Memory B cell (primary cell): ENCODE data around the gene FAM9C.

Experiments
- ATAC-seq: fragments of 150-1000 bp; cut with Tn5 transposase; 2 replicates; pipeline ENCODE4 v1.10.0; 2021; ENCODE audit warnings: low read depth, mild to moderate bottlenecking, moderate library complexity
- DNase-seq, 2 donors: peaks; one replicate each; pipeline ENCODE4 v3.0.0; 2022; ENCODE audit warnings: low spot score in 2 of 2
- H3K27ac Mint-ChIP-seq: one replicate; pipeline ENCODE4 v1.8.0; 2022; ENCODE audit warnings: mild to moderate bottlenecking, moderate library complexity, mixed read lengths
- H3K27me3 Mint-ChIP-seq: one replicate; pipeline ENCODE4 v1.8.0; 2022; ENCODE audit warnings: mixed read lengths
- H3K36me3 Mint-ChIP-seq: one replicate; pipeline ENCODE4 v1.8.0; 2022; ENCODE audit warnings: mild to moderate bottlenecking, mixed read lengths
- H3K4me1 Mint-ChIP-seq: one replicate; pipeline ENCODE4 v1.8.0; 2022; ENCODE audit warnings: mixed read lengths
- H3K4me3 Mint-ChIP-seq: one replicate; pipeline ENCODE4 v1.8.0; 2022; ENCODE audit warnings: mild to moderate bottlenecking, moderate library complexity, mixed read lengths
- H3K9me3 Mint-ChIP-seq: one replicate; pipeline ENCODE4 v1.8.0; 2022; ENCODE audit warnings: mixed read lengths

FAM9C gene

GRCh38 chrX:13082206-13083065, 38.0 kb upstream of the FAM9C start:
- DNase-seq (no peak), ATAC-seq (peak; percentile 15)
- Mint-ChIP-seq H3K27ac (peak overlapping the region; percentile 96), H3K36me3 (no peaks in the 10 kb centered on the region), H3K9me3 (no peaks in the 10 kb centered on the region), H3K4me1 (peaks cover 37% of the 10 kb centered on the region), H3K27me3 (no peaks in the 10 kb centered on the region), H3K4me3 (no peak overlapping the region)

GRCh38 chrX:13081395-13082205, 37.2 kb upstream of the FAM9C start:
- peak; percentile 67 for ATAC-seq
- no peak for DNase-seq
- Mint-ChIP-seq H3K4me3 (peak overlapping the region; percentile 8), H3K36me3 (no peaks in the 10 kb centered on the region), H3K27me3 (no peaks in the 10 kb centered on the region), H3K9me3 (no peaks in the 10 kb centered on the region), H3K4me1 (peaks cover 33% of the 10 kb centered on the region), H3K27ac (peak overlapping the region; percentile 96)

GRCh38 chrX:13080128-13080795, 35.8 kb upstream of the FAM9C start:
- ATAC-seq, result no peak

GRCh38 chrX:13078739-13079444, 34.5 kb upstream of the FAM9C start:
- peak overlapping the region; percentile 59 for H3K4me3 Mint-ChIP-seq
- H3K27ac Mint-ChIP-seq, result peak overlapping the region; percentile 93
- H3K36me3 Mint-ChIP-seq, result no peaks in the 10 kb centered on the region
- no peak for ATAC-seq
- H3K9me3 Mint-ChIP-seq, result no peaks in the 10 kb centered on the region
- H3K4me1 Mint-ChIP-seq, result peaks cover 49% of the 10 kb centered on the region
- H3K27me3 Mint-ChIP-seq, result no peaks in the 10 kb centered on the region
- no peak for DNase-seq

More at GRCh38 chrX:13080128-13080795, 35.8 kb upstream of the FAM9C start:
- no peak overlapping the region for H3K4me3 Mint-ChIP-seq
- peaks cover 39% of the 10 kb centered on the region for H3K4me1 Mint-ChIP-seq
- H3K27me3 Mint-ChIP-seq, result no peaks in the 10 kb centered on the region
- no peaks in the 10 kb centered on the region for H3K9me3 Mint-ChIP-seq
- DNase-seq, result no peak
- H3K36me3 Mint-ChIP-seq, result no peaks in the 10 kb centered on the region
- peak overlapping the region; percentile 96 for H3K27ac Mint-ChIP-seq

GRCh38 chrX:13077168-13077567, 32.7 kb upstream of the FAM9C start:
- Mint-ChIP-seq H3K36me3 (no peaks in the 10 kb centered on the region), H3K4me3 (no peak overlapping the region), H3K27me3 (no peaks in the 10 kb centered on the region), H3K27ac (peak overlapping the region; percentile 93), H3K9me3 (no peaks in the 10 kb centered on the region), H3K4me1 (peaks cover 36% of the 10 kb centered on the region)
- no peak for DNase-seq
- ATAC-seq, result no peak

GRCh38 chrX:13076176-13076961, 31.9 kb upstream of the FAM9C start:
- Mint-ChIP-seq H3K36me3 (no peaks in the 10 kb centered on the region), H3K4me3 (peak overlapping the region; percentile 29)

GRCh38 chrX:13074297-13075262, 30.2 kb upstream of the FAM9C start:
- Mint-ChIP-seq H3K4me1 (peaks cover 26% of the 10 kb centered on the region), H3K9me3 (no peaks in the 10 kb centered on the region), H3K4me3 (peak overlapping the region; percentile 30), H3K27me3 (no peaks in the 10 kb centered on the region), H3K27ac (peak overlapping the region; percentile 93), H3K36me3 (no peaks in the 10 kb centered on the region)
- ATAC-seq, result peak; percentile 99
- DNase-seq, result no peak

More at GRCh38 chrX:13076176-13076961, 31.9 kb upstream of the FAM9C start:
- ATAC-seq (no peak), DNase-seq (no peak)
- Mint-ChIP-seq H3K27me3 (no peaks in the 10 kb centered on the region), H3K27ac (peak overlapping the region; percentile 93), H3K4me1 (peaks cover 35% of the 10 kb centered on the region), H3K9me3 (no peaks in the 10 kb centered on the region)

GRCh38 chrX:13069771-13070416, 25.5 kb upstream of the FAM9C start:
- peaks cover 4% of the 10 kb centered on the region for H3K36me3 Mint-ChIP-seq
- ATAC-seq, result no peak

GRCh38 chrX:13068651-13069050, 24.2 kb upstream of the FAM9C start:
- Mint-ChIP-seq H3K27me3 (no peaks in the 10 kb centered on the region), H3K27ac (no peak overlapping the region), H3K4me3 (no peak overlapping the region), H3K9me3 (peaks cover 3% of the 10 kb centered on the region), H3K36me3 (peaks cover 4% of the 10 kb centered on the region), H3K4me1 (peaks cover 8% of the 10 kb centered on the region)
- DNase-seq (no peak), ATAC-seq (no peak)

More at GRCh38 chrX:13069771-13070416, 25.5 kb upstream of the FAM9C start:
- DNase-seq, result no peak
- Mint-ChIP-seq H3K9me3 (peaks cover 3% of the 10 kb centered on the region), H3K27ac (no peak overlapping the region), H3K27me3 (no peaks in the 10 kb centered on the region), H3K4me1 (peaks cover 16% of the 10 kb centered on the region), H3K4me3 (no peak overlapping the region)

- no peak for ATAC-seq
- H3K4me3 Mint-ChIP-seq, result no peak overlapping the region
- H3K27me3 Mint-ChIP-seq, result no peaks in the 10 kb centered on the region
Observed at GRCh38 chrX:13067773-13068172, 23.4 kb upstream of the FAM9C start.

GRCh38 chrX:13066391-13066790, 22.0 kb upstream of the FAM9C start:
- Mint-ChIP-seq H3K4me3 (no peak overlapping the region), H3K27ac (peak overlapping the region; percentile 83), H3K27me3 (no peaks in the 10 kb centered on the region), H3K4me1 (peaks cover 8% of the 10 kb centered on the region), H3K9me3 (peaks cover 7% of the 10 kb centered on the region), H3K36me3 (peaks cover 9% of the 10 kb centered on the region)
- DNase-seq, result no peak
- ATAC-seq, result no peak

More at GRCh38 chrX:13067773-13068172, 23.4 kb upstream of the FAM9C start:
- H3K36me3 Mint-ChIP-seq, result peaks cover 8% of the 10 kb centered on the region
- DNase-seq, result no peak
- H3K9me3 Mint-ChIP-seq, result peaks cover 6% of the 10 kb centered on the region
- peaks cover 8% of the 10 kb centered on the region for H3K4me1 Mint-ChIP-seq
- H3K27ac Mint-ChIP-seq, result no peak overlapping the region
